Endodermal cell (in vitro differentiated cells): ENCODE results near the gene TNFRSF8. TPM values are rescaled to one million over a fixed set of nuclear protein-coding genes. Genes with fewer than 3 reads are reported as not detected.
A peak's percentile ranks its signal among the peaks of the same experiment; 100 is the strongest.

Experiments used
- DNase-seq: peaks from one replicate; pipeline ENCODE4 v3.0.0-alpha.2; 2017
- H3K27ac ChIP-seq: 2 replicates; pipeline ENCODE4 v1.5.1; 2013; ENCODE audit warnings: mild to moderate bottlenecking, low read depth, low read length, moderate library complexity
- H3K27me3 ChIP-seq: 2 replicates; pipeline ENCODE4 v1.6.1; 2013; ENCODE audit warnings: mild to moderate bottlenecking, low read length, moderate library complexity; ENCODE audit not compliant: insufficient read depth, control insufficient read depth, poor library complexity, severe bottlenecking
- H3K36me3 ChIP-seq: 2 replicates; pipeline ENCODE4 v1.7.0; 2013; ENCODE audit warnings: mild to moderate bottlenecking, low read length, moderate library complexity; ENCODE audit not compliant: control insufficient read depth, insufficient read depth
- H3K4me1 ChIP-seq: one replicate; pipeline ENCODE4 v1.7.0; 2013; ENCODE audit warnings: low read length; ENCODE audit not compliant: control insufficient read depth, insufficient read depth
- H3K4me3 ChIP-seq: 2 replicates; pipeline ENCODE4 v1.5.1; 2013; ENCODE audit warnings: mild to moderate bottlenecking, low read length, moderate library complexity
- H3K9ac ChIP-seq: 2 replicates; pipeline ENCODE4 v1.6.1; 2013; ENCODE audit warnings: mild to moderate bottlenecking, low read length, moderate library complexity; ENCODE audit not compliant: poor library complexity, severe bottlenecking; ENCODE audit errors: extremely low read depth
- H3K9me3 ChIP-seq: 2 replicates; pipeline ENCODE4 v1.6.1; 2013; ENCODE audit warnings: mild to moderate bottlenecking, low read length, moderate library complexity; ENCODE audit not compliant: control insufficient read depth
- H3K27ac Mint-ChIP-seq: 2 replicates; pipeline ENCODE4 v1.8.0; 2020; ENCODE audit warnings: mixed read lengths
- H3K27me3 Mint-ChIP-seq: 2 replicates; pipeline ENCODE4 v1.8.0; 2021; ENCODE audit warnings: mild to moderate bottlenecking, mixed read lengths; ENCODE audit not compliant: insufficient read depth
- H3K36me3 Mint-ChIP-seq: 2 replicates; pipeline ENCODE4 v1.8.0; 2020; ENCODE audit warnings: low read depth, mixed read lengths
- H3K4me1 Mint-ChIP-seq: 2 replicates; pipeline ENCODE4 v1.8.0; 2020; ENCODE audit warnings: mixed read lengths
- H3K4me3 Mint-ChIP-seq: 2 replicates; pipeline ENCODE4 v1.8.0; 2020; ENCODE audit warnings: mild to moderate bottlenecking, moderate library complexity, mixed read lengths
- H3K9me3 Mint-ChIP-seq: 2 replicates; pipeline ENCODE4 v1.8.0; 2020; ENCODE audit warnings: mild to moderate bottlenecking, mixed read lengths
- CTCF ChIP-seq: fragments of 200-600 bp; sonication (generic); conservative IDR thresholded peaks from 2 replicates; pipeline ENCODE4 v1.5.0; 2021; ENCODE audit warnings: antibody characterized with exemption, mild to moderate bottlenecking
- WGBS, 2 experiments: methylation state at CpG; one replicate each; pipeline versions ENCODE4 v1.1.5 to v1.1.7; 2013; ENCODE audit warnings: missing lambda C conversion rate in 2 of 2, mixed read lengths in 1 of 2; ENCODE audit not compliant: insufficient coverage in 1 of 2, insufficient read length in 1 of 2; 5-methylcytosine and 5-hydroxymethylcytosine counted together
- total RNA-seq, 2 donors: library from RNA; stranded (reverse); fragmentation: NEBNext Ultra II Directional in 1 of 2; extraction: Animal tissue kit (Norgen Biotek cat#: 25700) in 1 of 2; gene quantifications; 2 replicates in 1 of 2; 3 replicates in 1 of 2; pipeline ENCODE4 v1.2.1, GENCODE V29; 2021

Gene TNFRSF8
- total RNA-seq, 2 donors from 2014 or later, result 0.69 to 2.3 TPM

GRCh38 chr1:12185036-12185917, 122.2 kb downstream of the TNFRSF8 start:
- H3K27me3 ChIP-seq, result no peaks in the 10 kb centered on the region
- peak overlapping the region; percentile 91 for H3K27ac ChIP-seq
- Mint-ChIP-seq H3K4me3 (no peak overlapping the region), H3K27me3 (peaks cover 4% of the 10 kb centered on the region), H3K36me3 (no peaks in the 10 kb centered on the region), H3K4me1 (peaks cover 7% of the 10 kb centered on the region), H3K27ac (no peak overlapping the region), H3K9me3 (no peaks in the 10 kb centered on the region)
- DNase-seq, result no peak
- H3K36me3 ChIP-seq, result no peaks in the 10 kb centered on the region
- 92 to 97% methylated on average over 16 to 19 of the region's 19 CpGs for WGBS, 2 experiments
- H3K9ac ChIP-seq, result no peak overlapping the region
- no peak for TF ChIP-seq CTCF
- H3K9me3 ChIP-seq, result no peaks in the 10 kb centered on the region
- no peak overlapping the region for H3K4me3 ChIP-seq
- no peaks in the 10 kb centered on the region for H3K4me1 ChIP-seq

- H3K36me3 Mint-ChIP-seq, result no peaks in the 10 kb centered on the region
- Histone ChIP-seq H3K4me3 (no peak overlapping the region), H3K4me1 (no peaks in the 10 kb centered on the region), H3K36me3 (no peaks in the 10 kb centered on the region), H3K27ac (no peak overlapping the region), H3K9me3 (no peaks in the 10 kb centered on the region), H3K9ac (no peak overlapping the region), H3K27me3 (no peaks in the 10 kb centered on the region)
- no peak for DNase-seq
- no peaks in the 10 kb centered on the region for H3K9me3 Mint-ChIP-seq
- no peak for TF ChIP-seq CTCF
- H3K27ac Mint-ChIP-seq, result no peak overlapping the region
- 94 to 95% methylated on average over 6 to 13 of the region's 13 CpGs for WGBS, 2 experiments
- H3K27me3 Mint-ChIP-seq, result peaks cover 4% of the 10 kb centered on the region
- peaks cover 7% of the 10 kb centered on the region for H3K4me1 Mint-ChIP-seq
- no peak overlapping the region for H3K4me3 Mint-ChIP-seq
Measured at GRCh38 chr1:12185918-12186678, 123.0 kb downstream of the TNFRSF8 start.

- H3K36me3 ChIP-seq, result no peaks in the 10 kb centered on the region
- no peak overlapping the region for H3K4me3 ChIP-seq
- Mint-ChIP-seq H3K9me3 (no peaks in the 10 kb centered on the region), H3K4me1 (peaks cover 7% of the 10 kb centered on the region), H3K4me3 (no peak overlapping the region), H3K27me3 (peaks cover 4% of the 10 kb centered on the region), H3K27ac (no peak overlapping the region), H3K36me3 (no peaks in the 10 kb centered on the region)
- H3K27ac ChIP-seq, result no peak overlapping the region
- 93 to 97% methylated on average over 3 to 4 of the region's 4 CpGs for WGBS, 2 experiments
- H3K9ac ChIP-seq, result no peak overlapping the region
- H3K27me3 ChIP-seq, result no peaks in the 10 kb centered on the region
- H3K9me3 ChIP-seq, result no peaks in the 10 kb centered on the region
- TF ChIP-seq CTCF, result no peak
- DNase-seq, result no peak
- no peaks in the 10 kb centered on the region for H3K4me1 ChIP-seq
Measured at GRCh38 chr1:12186679-12186985, 123.5 kb downstream of the TNFRSF8 start.
